ENCODE results near the gene WDR73. TPM values are rescaled to one million over a fixed set of nuclear protein-coding genes. Genes with fewer than 3 reads are reported as not detected.

The WDR73 gene
- total and polyA plus RNA-seq, 2 of the 8 experiments (the other 6 are each of a cell fraction or from before 2014, with no cell fraction given) = 22.7 to 23.1 TPM

- TF ChIP-seq KDM1A (IDR thresholded peaks at IDR 0.05; ENCODE audit: borderline replicate concordance, low read length) (no peak), SAP30 (IDR thresholded peaks at IDR 0.05; ENCODE audit: insufficient read depth, insufficient replicate concordance, low read length) (no peak), POU5F1 (IDR thresholded peaks at IDR 0.05; ENCODE audit: low read depth, low read length) (no peak), MAX (IDR thresholded peaks at IDR 0.05) (peak; percentile 97), SRF (IDR thresholded peaks at IDR 0.05; ENCODE audit: low read depth, low read length) (no peak), TCF12 (IDR thresholded peaks at IDR 0.05; ENCODE audit: low read depth, low read length) (no peak), E2F6 (IDR thresholded peaks at IDR 0.05) (peak; percentile 94), EZH2 (IDR thresholded peaks at IDR 0.05; ENCODE audit: low read depth, low read length, severe bottlenecking) (no peak), BCL11A (IDR thresholded peaks at IDR 0.05; ENCODE audit: low read depth in 2 of 2, low read length in 2 of 2) (no peak), NRF1 (IDR thresholded peaks at IDR 0.05; ENCODE audit: low read depth, low read length) (no peak), YY1 (IDR thresholded peaks at IDR 0.05; ENCODE audit: low read depth, low read length) (0 out of 2 replicates have a peak, but pooled peaks have one; percentile 4)
These were observed 53.8 kb downstream of the WDR73 start (continued) for GRCh38 chr15:84600331-84600686.
